GM23248 (cell line): ENCODE data around the gene MTRF1. TPM values are rescaled to one million over a fixed set of nuclear protein-coding genes. Genes with fewer than 3 reads are reported as not detected.

Experiments used
- DNase-seq: peaks from one replicate; pipeline ENCODE4 v3.0.0-alpha.2; 2015
- H2AFZ ChIP-seq: fragments of 200-600 bp; sonication (generic); 2 replicates; pipeline ENCODE4 v1.6.1; 2016; ENCODE audit warnings: antibody characterized with exemption
- H3F3A ChIP-seq: fragments of 200-600 bp; sonication (generic); 2 replicates; pipeline ENCODE4 v1.6.1; 2016; ENCODE audit warnings: mild to moderate bottlenecking, antibody characterized with exemption, mixed run types; ENCODE audit not compliant: insufficient read depth
- H3K27ac ChIP-seq: fragments of 200-600 bp; sonication (generic); 2 replicates; pipeline ENCODE4 v1.5.1; 2016; ENCODE audit warnings: mild to moderate bottlenecking
- H3K27me3 ChIP-seq: fragments of 200-600 bp; sonication (generic); replicated peaks from 2 replicates; pipeline ENCODE4 v1.6.1; 2016; ENCODE audit warnings: mild to moderate bottlenecking; ENCODE audit not compliant: insufficient read depth
- H3K36me3 ChIP-seq: fragments of 200-600 bp; sonication (generic); 2 replicates; pipeline ENCODE4 v1.6.1; 2016; ENCODE audit warnings: low read depth, mild to moderate bottlenecking
- H3K4me1 ChIP-seq: fragments of 200-600 bp; sonication (generic); 2 replicates; pipeline ENCODE4 v1.6.1; 2016; ENCODE audit warnings: mild to moderate bottlenecking; ENCODE audit not compliant: insufficient read depth
- H3K4me2 ChIP-seq: fragments of 200-600 bp; sonication (generic); one replicate; pipeline ENCODE4 v1.6.1; 2016; ENCODE audit warnings: mild to moderate bottlenecking; ENCODE audit not compliant: unreplicated experiment
- H3K4me3 ChIP-seq: fragments of 200-600 bp; sonication (generic); 2 replicates; pipeline ENCODE4 v1.5.1; 2016; ENCODE audit warnings: mild to moderate bottlenecking
- H3K79me2 ChIP-seq: fragments of 200-600 bp; sonication (generic); 2 replicates; pipeline ENCODE4 v1.6.1; 2016; ENCODE audit warnings: mild to moderate bottlenecking; ENCODE audit not compliant: insufficient read depth
- H3K9ac ChIP-seq: fragments of 200-600 bp; sonication (generic); 2 replicates; pipeline ENCODE4 v1.6.1; 2016; ENCODE audit warnings: mild to moderate bottlenecking
- H3K9me2 ChIP-seq: fragments of 200-600 bp; sonication (generic); 2 replicates; pipeline ENCODE4 v1.6.1; 2016; ENCODE audit warnings: mixed run types, mild to moderate bottlenecking, moderate library complexity; ENCODE audit not compliant: insufficient read depth
- H3K9me3 ChIP-seq: fragments of 200-600 bp; sonication (generic); one replicate; pipeline ENCODE4 v1.6.1; 2017; ENCODE audit warnings: low read depth
- H4K20me1 ChIP-seq: fragments of 200-600 bp; sonication (generic); 2 replicates; pipeline ENCODE4 v1.6.0; 2016; ENCODE audit not compliant: insufficient read depth
- EZH2 ChIP-seq: fragments of 200-600 bp; sonication (generic); IDR thresholded peaks from 2 replicates; pipeline ENCODE4 v1.6.1; 2018; ENCODE audit warnings: antibody characterized with exemption, mild to moderate bottlenecking; ENCODE audit not compliant: insufficient read depth, poor library complexity, severe bottlenecking
- EZH2phosphoT487 ChIP-seq: fragments of 200-600 bp; sonication (generic); IDR thresholded peaks from 2 replicates; pipeline ENCODE4 v1.6.1; 2018; ENCODE audit warnings: antibody characterized with exemption, moderate library complexity, mild to moderate bottlenecking, low read depth; ENCODE audit not compliant: insufficient read depth
- WGBS, 2 experiments: methylation state at CpG; one replicate each; pipeline ENCODE4 v1.1.6; 2015 to 2017; ENCODE audit warnings: low lambda C conversion rate in 2 of 2, low coverage in 1 of 2; ENCODE audit errors: missing lambda C conversion rate in 2 of 2; 5-methylcytosine and 5-hydroxymethylcytosine counted together
- in situ Hi-C: fragments of 300-500 bp; cut with MboI; formaldehyde crosslinking; loops from 2 replicates; pipeline ENCODE4 v1.15.0; 2020
- polyA plus RNA-seq: library from polyadenylated mRNA; unstranded; fragments of >200 nt; fragmentation: Nextera tagmentation; extraction: Ambion mirVana; gene quantifications from 2 replicates; pipeline ENCODE4 v1.2.1, GENCODE V29; 2016
- total RNA-seq: library from RNA; depleted of rRNA; stranded (reverse); fragments of >200 nt; shearing (Covaris generic); gene quantifications from 2 replicates; pipeline ENCODE4 v1.2.3, GENCODE V29; 2014

MTRF1 gene
- total and polyA plus RNA-seq, 2 experiments from 2014 or later, result 10.5 to 11.2 TPM

DNA sequence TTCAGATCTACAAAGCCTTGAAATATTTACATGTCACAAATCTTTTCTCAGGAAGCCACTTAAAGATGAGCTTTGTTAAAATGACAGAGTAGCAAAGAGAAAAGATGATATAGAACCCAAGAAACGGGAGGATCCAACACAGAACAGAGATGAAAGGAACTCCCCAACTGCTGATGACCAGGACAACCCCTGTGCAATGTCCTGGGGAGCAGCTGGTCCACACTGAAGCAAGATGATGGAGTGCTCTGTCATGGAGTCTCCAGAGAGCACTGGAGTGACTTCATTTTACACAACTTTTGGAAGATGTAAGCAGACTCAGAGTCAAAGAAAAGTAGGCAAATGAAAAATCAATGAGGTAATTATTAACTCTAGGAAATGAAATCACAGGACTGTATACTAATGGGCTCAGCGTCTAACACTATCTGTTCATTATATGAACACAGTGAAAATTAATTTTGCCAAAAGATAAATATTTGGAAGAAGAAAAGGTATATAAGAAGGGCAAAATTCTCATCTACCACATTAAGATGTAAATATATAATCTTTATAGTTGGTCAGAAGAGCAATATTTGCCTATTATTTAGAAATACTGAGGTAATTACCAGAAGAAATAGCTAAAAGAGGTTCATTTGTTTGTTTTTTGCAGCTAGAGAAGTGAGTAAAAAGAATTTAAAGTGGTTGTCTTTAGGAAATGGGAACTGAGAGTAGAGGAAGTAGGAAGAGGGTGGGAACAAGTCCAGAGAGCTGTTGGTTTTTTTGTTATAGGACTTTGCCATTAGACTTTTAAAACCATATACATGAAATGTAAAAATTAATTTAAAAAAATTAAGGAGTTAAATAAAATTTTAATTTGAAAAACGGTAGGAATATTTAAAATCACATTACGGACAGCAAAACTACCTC is 30.5 kb downstream of the MTRF1 start:
- no peaks in the 10 kb centered on the region for H3K4me1 ChIP-seq
- H3K27ac ChIP-seq, result no peak overlapping the region
- no peak overlapping the region for H2AFZ ChIP-seq
- H3K9me2 ChIP-seq, result no peaks in the 10 kb centered on the region
- H3K9me3 ChIP-seq, result no peaks in the 10 kb centered on the region
- H3K79me2 ChIP-seq, result no peaks in the 10 kb centered on the region
- 92 to 96% methylated on average over 4 of the region's 4 CpGs for WGBS, 2 experiments
- no peak overlapping the region for H3K4me2 ChIP-seq
- TF ChIP-seq EZH2phosphoT487, result no peak
- no peak overlapping the region for H3K9ac ChIP-seq
- in situ Hi-C loops, result no loop called here
- DNase-seq, result no peak
- no peak overlapping the region for H3K4me3 ChIP-seq
- H4K20me1 ChIP-seq, result no peaks in the 10 kb centered on the region
- H3F3A ChIP-seq, result no peaks in the 10 kb centered on the region
- no peaks in the 10 kb centered on the region for H3K27me3 ChIP-seq
- no peaks in the 10 kb centered on the region for H3K36me3 ChIP-seq

DNA sequence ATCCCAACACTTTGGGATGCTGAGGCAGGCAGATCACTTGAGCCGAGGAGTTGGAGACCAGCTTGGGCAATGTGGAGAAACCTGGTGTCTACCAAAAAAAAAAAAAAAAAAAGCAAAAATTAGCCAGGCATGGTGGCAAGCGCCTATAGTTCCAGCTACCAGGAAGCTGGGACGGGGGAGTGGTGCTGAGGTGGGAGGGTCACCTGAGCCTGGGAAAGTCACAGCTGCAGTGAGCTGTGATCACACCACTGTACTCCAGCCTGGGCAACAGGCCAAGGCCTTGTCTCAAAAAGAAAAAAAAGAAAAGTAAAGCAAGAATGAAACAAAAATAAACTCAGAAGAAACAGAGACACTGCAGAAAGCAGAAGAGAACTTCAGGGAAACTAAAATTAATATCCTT is 31.6 kb downstream of the MTRF1 start:
- H2AFZ ChIP-seq, result no peak overlapping the region
- H3K9ac ChIP-seq, result no peak overlapping the region
- no peaks in the 10 kb centered on the region for H3F3A ChIP-seq
- H4K20me1 ChIP-seq, result no peaks in the 10 kb centered on the region
- TF ChIP-seq EZH2phosphoT487 (no peak), EZH2 (no peak)
- H3K9me2 ChIP-seq, result no peaks in the 10 kb centered on the region
- no peak overlapping the region for H3K27ac ChIP-seq
- in situ Hi-C loops, result no loop called here
- H3K4me2 ChIP-seq, result no peak overlapping the region
- H3K79me2 ChIP-seq, result no peaks in the 10 kb centered on the region
- no peak overlapping the region for H3K4me3 ChIP-seq
- DNase-seq, result no peak
- no peaks in the 10 kb centered on the region for H3K9me3 ChIP-seq
- no peaks in the 10 kb centered on the region for H3K4me1 ChIP-seq
- no peaks in the 10 kb centered on the region for H3K27me3 ChIP-seq
- H3K36me3 ChIP-seq, result no peaks in the 10 kb centered on the region
- WGBS, 2 experiments, result 92 to 97% methylated on average over 3 of the region's 3 CpGs

DNA sequence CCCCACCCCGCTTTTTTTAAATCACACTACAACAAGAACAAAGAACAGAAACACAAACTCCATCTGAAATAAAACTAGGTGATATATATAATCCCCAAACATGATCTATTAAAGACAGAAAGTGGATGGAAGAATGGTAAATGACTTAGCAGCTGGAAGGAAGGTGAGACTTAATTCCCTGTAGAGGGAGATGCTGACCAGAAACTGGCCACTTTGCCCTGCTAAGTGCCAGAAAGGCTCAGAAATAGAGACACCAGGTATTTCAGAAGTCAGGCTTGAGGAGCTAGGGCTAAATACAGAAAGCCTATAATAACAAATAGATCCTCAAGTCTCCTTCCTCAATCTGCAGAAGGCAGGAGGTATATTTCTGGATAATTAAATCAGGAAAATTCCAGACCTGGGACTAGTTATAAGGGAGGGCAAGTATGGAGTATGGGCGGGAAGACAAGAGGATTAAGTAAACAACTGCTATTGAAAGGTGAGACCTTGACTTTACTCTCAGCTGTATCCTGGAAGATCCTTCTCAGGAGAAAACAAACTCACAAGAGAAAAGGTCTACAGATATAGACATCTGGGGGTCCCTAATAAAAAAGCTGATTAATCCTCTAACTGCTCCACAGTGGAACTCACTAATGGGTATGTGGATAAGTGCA is 32.2 kb downstream of the MTRF1 start:
- no peaks in the 10 kb centered on the region for H3K36me3 ChIP-seq
- DNase-seq, result no peak
- no peaks in the 10 kb centered on the region for H3K79me2 ChIP-seq
- no peaks in the 10 kb centered on the region for H3K9me2 ChIP-seq
- H3K4me3 ChIP-seq, result no peak overlapping the region
- H3K9ac ChIP-seq, result no peak overlapping the region
- no peak overlapping the region for H2AFZ ChIP-seq
- WGBS, 2 experiments, result 94 to 96% methylated on average over 2 of the region's 2 CpGs
- in situ Hi-C loops, result no loop called here
- no peak overlapping the region for H3K4me2 ChIP-seq
- H3K4me1 ChIP-seq, result no peaks in the 10 kb centered on the region
- H3K27ac ChIP-seq, result no peak overlapping the region
- no peaks in the 10 kb centered on the region for H3K27me3 ChIP-seq
- H3K9me3 ChIP-seq, result no peaks in the 10 kb centered on the region
- H3F3A ChIP-seq, result no peaks in the 10 kb centered on the region
- no peaks in the 10 kb centered on the region for H4K20me1 ChIP-seq
- no peak for TF ChIP-seq EZH2phosphoT487
- TF ChIP-seq EZH2, result no peak

DNA sequence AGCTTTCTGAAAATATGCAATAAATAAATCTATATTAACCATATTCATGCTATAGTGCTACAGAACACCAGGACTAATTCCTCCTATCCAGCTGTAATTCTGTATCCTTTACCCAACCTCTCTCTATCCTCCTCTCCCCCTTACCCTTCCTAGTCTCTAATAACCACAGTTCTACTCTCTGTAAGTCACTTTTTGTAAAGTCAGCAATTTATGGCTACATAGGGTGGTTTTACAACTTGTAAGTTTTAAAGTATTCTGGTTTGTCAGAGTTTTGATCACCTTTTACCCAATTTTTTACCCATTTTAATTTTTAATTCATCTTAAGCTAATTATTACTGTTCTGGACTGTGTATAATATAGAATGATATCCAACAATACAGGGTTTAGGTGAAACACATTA is 34.0 kb downstream of the MTRF1 start:
- Histone ChIP-seq H3K9me2 (no peaks in the 10 kb centered on the region), H3K9ac (no peak overlapping the region), H3K4me3 (no peak overlapping the region), H3K4me1 (peaks cover 9% of the 10 kb centered on the region), H3K36me3 (no peaks in the 10 kb centered on the region), H3K27ac (no peak overlapping the region), H3F3A (peaks cover 10% of the 10 kb centered on the region), H4K20me1 (no peaks in the 10 kb centered on the region), H3K79me2 (no peaks in the 10 kb centered on the region), H3K4me2 (no peak overlapping the region), H3K27me3 (no peaks in the 10 kb centered on the region), H3K9me3 (no peaks in the 10 kb centered on the region), H2AFZ (no peak overlapping the region)
- TF ChIP-seq EZH2phosphoT487 (no peak), EZH2 (no peak)
- in situ Hi-C loops, result no loop called here
- DNase-seq, result no peak
